ENCODE data around the gene SEC61B.

DNA sequence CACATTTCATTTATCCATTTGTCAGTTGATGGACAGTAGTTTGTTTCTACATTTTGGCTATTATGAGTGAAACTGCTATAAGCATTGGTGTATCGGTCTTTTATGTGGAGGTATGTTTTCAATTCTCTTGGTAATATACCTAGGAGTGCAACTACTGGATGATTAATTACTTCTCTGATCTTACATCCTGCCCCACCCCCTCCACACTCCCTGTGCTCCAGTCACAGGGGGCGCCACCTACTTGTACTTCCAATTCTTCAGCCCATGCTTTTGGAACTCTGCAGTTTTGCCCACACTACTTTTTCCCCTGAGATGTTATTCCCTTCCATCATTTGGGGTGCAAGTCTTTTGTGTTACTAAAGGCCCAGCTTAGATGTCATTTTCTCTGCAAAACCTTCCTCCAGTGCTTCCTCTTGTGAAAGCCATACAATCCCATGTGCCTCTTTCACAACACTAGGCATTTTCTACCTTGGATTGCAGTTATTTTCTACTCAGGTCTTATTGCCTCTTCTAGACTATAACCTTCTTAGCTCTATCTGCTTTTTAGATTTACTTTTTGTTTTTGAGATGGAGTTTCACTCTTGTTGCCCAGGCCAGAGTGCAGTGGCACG lies 42.1 kb downstream of the SEC61B start:
- TF ChIP-seq, protein P1, sequence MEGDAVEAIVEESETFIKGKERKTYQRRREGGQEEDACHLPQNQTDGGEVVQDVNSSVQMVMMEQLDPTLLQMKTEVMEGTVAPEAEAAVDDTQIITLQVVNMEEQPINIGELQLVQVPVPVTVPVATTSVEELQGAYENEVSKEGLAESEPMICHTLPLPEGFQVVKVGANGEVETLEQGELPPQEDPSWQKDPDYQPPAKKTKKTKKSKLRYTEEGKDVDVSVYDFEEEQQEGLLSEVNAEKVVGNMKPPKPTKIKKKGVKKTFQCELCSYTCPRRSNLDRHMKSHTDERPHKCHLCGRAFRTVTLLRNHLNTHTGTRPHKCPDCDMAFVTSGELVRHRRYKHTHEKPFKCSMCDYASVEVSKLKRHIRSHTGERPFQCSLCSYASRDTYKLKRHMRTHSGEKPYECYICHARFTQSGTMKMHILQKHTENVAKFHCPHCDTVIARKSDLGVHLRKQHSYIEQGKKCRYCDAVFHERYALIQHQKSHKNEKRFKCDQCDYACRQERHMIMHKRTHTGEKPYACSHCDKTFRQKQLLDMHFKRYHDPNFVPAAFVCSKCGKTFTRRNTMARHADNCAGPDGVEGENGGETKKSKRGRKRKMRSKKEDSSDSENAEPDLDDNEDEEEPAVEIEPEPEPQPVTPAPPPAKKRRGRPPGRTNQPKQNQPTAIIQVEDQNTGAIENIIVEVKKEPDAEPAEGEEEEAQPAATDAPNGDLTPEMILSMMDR (IDR thresholded peaks at IDR 0.05) = no peak
- TF ChIP-seq POLR2A (IDR thresholded peaks at IDR 0.05) (no peak), POLR2AphosphoS5 (IDR thresholded peaks at IDR 0.05) (no peak)
